Measurements from ENCODE around the gene SYNPR.

Gene SYNPR

GRCh38 chr3:63386568-63386967, 108.5 kb downstream of the SYNPR start:
- H3K4me3 ChIP-seq (ENCODE audit: low read depth, low read length): no peak overlapping the region
- no peaks in the 10 kb centered on the region for H3K9me3 ChIP-seq (ENCODE audit: control insufficient read depth, insufficient read depth, low read length)
- no peaks in the 10 kb centered on the region for H3K27me3 ChIP-seq (ENCODE audit: control insufficient read depth, insufficient read depth, low read length)
- no peak overlapping the region for H3K9ac ChIP-seq (ENCODE audit: low read depth, low read length)
- H3K36me3 ChIP-seq (ENCODE audit: control insufficient read depth, insufficient read depth, low read length): no peaks in the 10 kb centered on the region
- H3K4me1 ChIP-seq (ENCODE audit: control insufficient read depth, insufficient read depth, low read length): no peaks in the 10 kb centered on the region

DNA sequence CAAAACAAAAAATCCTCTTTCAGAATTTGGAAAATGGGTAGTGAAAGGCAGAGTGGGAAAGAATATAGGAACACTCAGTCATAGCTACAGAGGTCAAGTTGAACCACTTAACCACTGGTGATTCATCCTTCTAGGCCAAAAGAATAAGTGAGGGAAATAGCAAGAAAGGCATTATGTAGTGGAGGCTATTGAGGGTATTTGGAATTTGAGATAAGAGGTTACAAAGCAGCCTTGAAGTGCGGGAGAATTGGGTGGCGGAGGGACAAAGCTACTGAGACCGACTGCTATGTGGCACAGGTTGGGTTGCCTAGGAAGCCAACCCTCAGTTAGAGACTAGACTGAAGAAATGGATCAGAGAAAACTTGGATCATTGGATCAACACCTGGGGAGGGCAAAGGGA, 109.5 kb downstream of the SYNPR start:
- Histone ChIP-seq H3K4me1 (ENCODE audit: control insufficient read depth, insufficient read depth, low read length) (no peaks in the 10 kb centered on the region), H3K27me3 (ENCODE audit: control insufficient read depth, insufficient read depth, low read length) (no peaks in the 10 kb centered on the region), H3K36me3 (ENCODE audit: control insufficient read depth, insufficient read depth, low read length) (no peaks in the 10 kb centered on the region), H3K9me3 (ENCODE audit: control insufficient read depth, insufficient read depth, low read length) (no peaks in the 10 kb centered on the region), H3K9ac (ENCODE audit: low read depth, low read length) (no peak overlapping the region), H3K4me3 (ENCODE audit: low read depth, low read length) (no peak overlapping the region)

- no peak overlapping the region for H3K4me3 ChIP-seq (ENCODE audit: low read depth, low read length)
- H3K27me3 ChIP-seq (ENCODE audit: control insufficient read depth, insufficient read depth, low read length): no peaks in the 10 kb centered on the region
- no peaks in the 10 kb centered on the region for H3K9me3 ChIP-seq (ENCODE audit: control insufficient read depth, insufficient read depth, low read length)
- no peaks in the 10 kb centered on the region for H3K36me3 ChIP-seq (ENCODE audit: control insufficient read depth, insufficient read depth, low read length)
- no peaks in the 10 kb centered on the region for H3K4me1 ChIP-seq (ENCODE audit: control insufficient read depth, insufficient read depth, low read length)
- no peak overlapping the region for H3K9ac ChIP-seq (ENCODE audit: low read depth, low read length)
These were observed 112.7 kb downstream of the SYNPR start for GRCh38 chr3:63390710-63391230.

GRCh38 chr3:63395960-63396359, 117.9 kb downstream of the SYNPR start:
- H3K9me3 ChIP-seq (ENCODE audit: control insufficient read depth, insufficient read depth, low read length): no peaks in the 10 kb centered on the region
- no peaks in the 10 kb centered on the region for H3K27me3 ChIP-seq (ENCODE audit: control insufficient read depth, insufficient read depth, low read length)
- no peaks in the 10 kb centered on the region for H3K36me3 ChIP-seq (ENCODE audit: control insufficient read depth, insufficient read depth, low read length)
- H3K4me3 ChIP-seq (ENCODE audit: low read depth, low read length): no peak overlapping the region
- no peak overlapping the region for H3K9ac ChIP-seq (ENCODE audit: low read depth, low read length)
- H3K4me1 ChIP-seq (ENCODE audit: control insufficient read depth, insufficient read depth, low read length): no peaks in the 10 kb centered on the region

- Histone ChIP-seq H3K9me3 (ENCODE audit: control insufficient read depth, insufficient read depth, low read length) (peaks cover 5% of the 10 kb centered on the region), H3K36me3 (ENCODE audit: control insufficient read depth, insufficient read depth, low read length) (no peaks in the 10 kb centered on the region), H3K4me1 (ENCODE audit: control insufficient read depth, insufficient read depth, low read length) (no peaks in the 10 kb centered on the region), H3K27me3 (ENCODE audit: control insufficient read depth, insufficient read depth, low read length) (no peaks in the 10 kb centered on the region), H3K4me3 (ENCODE audit: low read depth, low read length) (no peak overlapping the region), H3K9ac (ENCODE audit: low read depth, low read length) (no peak overlapping the region)
These were observed 122.2 kb downstream of the SYNPR start for GRCh38 chr3:63400246-63400860.

DNA sequence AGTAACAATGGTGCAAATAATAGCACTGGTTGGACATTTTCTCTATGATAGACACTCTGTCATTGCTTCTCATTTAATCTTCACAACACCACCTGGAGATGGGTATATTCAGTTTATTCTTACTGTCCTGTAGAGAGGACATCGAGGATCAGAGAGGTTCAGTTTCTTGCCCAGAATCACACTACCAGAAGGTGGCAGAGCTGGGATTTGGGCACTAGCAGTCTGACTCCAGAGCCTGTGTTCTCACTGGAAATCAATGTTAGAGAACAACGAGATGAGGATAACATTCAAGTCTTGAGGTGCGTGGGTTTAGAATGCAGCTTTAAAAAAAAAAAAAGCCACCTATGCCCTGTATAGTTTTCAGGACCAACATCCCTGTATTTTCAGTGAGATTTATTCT, 127.8 kb downstream of the SYNPR start:
- Histone ChIP-seq H3K4me1 (ENCODE audit: control insufficient read depth, insufficient read depth, low read length) (no peaks in the 10 kb centered on the region), H3K9ac (ENCODE audit: low read depth, low read length) (no peak overlapping the region)

DNA sequence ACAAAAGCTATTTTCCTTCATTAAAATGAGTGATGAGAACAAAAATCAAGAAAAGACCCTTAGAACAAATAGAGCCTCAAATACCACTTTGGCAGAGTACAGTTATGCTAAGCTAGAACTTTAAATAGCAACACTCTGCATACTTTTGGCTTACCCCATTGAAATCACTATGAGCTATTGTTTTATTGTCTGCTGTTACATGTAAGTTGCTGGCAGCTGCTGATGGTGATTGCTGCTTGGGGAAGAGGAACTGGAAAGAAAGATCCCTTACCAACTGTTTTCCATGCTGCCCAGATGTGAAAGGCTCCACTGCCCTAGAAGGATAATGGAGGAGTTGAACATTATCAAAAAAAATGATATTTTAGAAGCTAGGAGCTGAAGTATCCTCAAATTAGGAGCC, 135.4 kb downstream of the SYNPR start:
- Histone ChIP-seq H3K4me1 (ENCODE audit: control insufficient read depth, insufficient read depth, low read length) (peaks cover 17% of the 10 kb centered on the region), H3K36me3 (ENCODE audit: control insufficient read depth, insufficient read depth, low read length) (no peaks in the 10 kb centered on the region), H3K9me3 (ENCODE audit: control insufficient read depth, insufficient read depth, low read length) (no peaks in the 10 kb centered on the region), H3K9ac (ENCODE audit: low read depth, low read length) (no peak overlapping the region), H3K4me3 (ENCODE audit: low read depth, low read length) (no peak overlapping the region), H3K27me3 (ENCODE audit: control insufficient read depth, insufficient read depth, low read length) (no peaks in the 10 kb centered on the region)

More for the DNA sequence above, 127.8 kb downstream of the SYNPR start:
- Histone ChIP-seq H3K36me3 (ENCODE audit: control insufficient read depth, insufficient read depth, low read length) (no peaks in the 10 kb centered on the region), H3K9me3 (ENCODE audit: control insufficient read depth, insufficient read depth, low read length) (peaks cover 5% of the 10 kb centered on the region), H3K27me3 (ENCODE audit: control insufficient read depth, insufficient read depth, low read length) (no peaks in the 10 kb centered on the region), H3K4me3 (ENCODE audit: low read depth, low read length) (no peak overlapping the region)

GRCh38 chr3:63414607-63415006, 136.5 kb downstream of the SYNPR start:
- H3K9ac ChIP-seq (ENCODE audit: low read depth, low read length): no peak overlapping the region
- H3K36me3 ChIP-seq (ENCODE audit: control insufficient read depth, insufficient read depth, low read length): no peaks in the 10 kb centered on the region
- no peaks in the 10 kb centered on the region for H3K9me3 ChIP-seq (ENCODE audit: control insufficient read depth, insufficient read depth, low read length)
- peaks cover 17% of the 10 kb centered on the region for H3K4me1 ChIP-seq (ENCODE audit: control insufficient read depth, insufficient read depth, low read length)
- H3K4me3 ChIP-seq (ENCODE audit: low read depth, low read length): no peak overlapping the region
- no peaks in the 10 kb centered on the region for H3K27me3 ChIP-seq (ENCODE audit: control insufficient read depth, insufficient read depth, low read length)

DNA sequence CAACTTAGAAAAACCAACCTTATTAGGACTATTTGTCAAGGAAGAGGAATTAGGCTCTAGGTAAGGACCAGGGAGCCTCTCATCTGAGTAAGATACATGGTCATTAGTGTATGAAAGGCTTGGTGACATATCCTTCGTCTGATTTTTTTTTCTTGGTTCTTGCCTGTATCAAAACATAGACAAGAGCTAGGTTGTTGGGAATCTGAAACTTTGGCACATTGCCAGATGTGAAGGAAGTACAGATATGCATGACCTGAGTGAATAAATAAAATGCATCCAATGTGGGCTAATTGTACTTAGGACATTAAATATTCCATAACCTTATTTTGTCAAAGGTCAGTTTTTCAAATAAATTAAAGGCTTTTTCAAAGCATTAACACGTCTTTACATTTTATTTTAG, 151.8 kb downstream of the SYNPR start:
- no peak overlapping the region for H3K9ac ChIP-seq (ENCODE audit: low read depth, low read length)
- no peaks in the 10 kb centered on the region for H3K27me3 ChIP-seq (ENCODE audit: control insufficient read depth, insufficient read depth, low read length)
- peaks cover 3% of the 10 kb centered on the region for H3K4me1 ChIP-seq (ENCODE audit: control insufficient read depth, insufficient read depth, low read length)
- H3K36me3 ChIP-seq (ENCODE audit: control insufficient read depth, insufficient read depth, low read length): no peaks in the 10 kb centered on the region
- H3K9me3 ChIP-seq (ENCODE audit: control insufficient read depth, insufficient read depth, low read length): no peaks in the 10 kb centered on the region
- no peak overlapping the region for H3K4me3 ChIP-seq (ENCODE audit: low read depth, low read length)

DNA sequence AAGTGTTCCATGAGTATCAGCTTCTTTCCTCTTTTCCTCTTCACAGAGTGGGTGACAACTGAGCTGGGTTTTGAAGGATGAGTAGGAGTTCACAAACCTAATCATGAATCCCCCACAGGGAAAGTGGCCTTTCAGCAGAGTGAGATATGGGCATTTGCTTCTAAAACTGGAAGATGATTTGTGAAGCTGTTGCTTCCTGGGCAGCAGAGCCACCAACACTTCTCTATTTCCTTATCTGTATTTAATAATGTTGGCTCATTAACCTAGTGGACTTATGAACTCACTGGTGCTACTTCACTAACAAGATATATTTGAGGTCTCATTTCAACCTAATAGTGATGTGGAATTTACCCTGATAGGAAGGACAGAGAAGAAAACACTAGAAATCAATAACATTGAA, 152.8 kb downstream of the SYNPR start:
- no peaks in the 10 kb centered on the region for H3K9me3 ChIP-seq (ENCODE audit: control insufficient read depth, insufficient read depth, low read length)
- peaks cover 3% of the 10 kb centered on the region for H3K4me1 ChIP-seq (ENCODE audit: control insufficient read depth, insufficient read depth, low read length)
- no peak overlapping the region for H3K9ac ChIP-seq (ENCODE audit: low read depth, low read length)
- no peak overlapping the region for H3K4me3 ChIP-seq (ENCODE audit: low read depth, low read length)
- no peaks in the 10 kb centered on the region for H3K36me3 ChIP-seq (ENCODE audit: control insufficient read depth, insufficient read depth, low read length)
- H3K27me3 ChIP-seq (ENCODE audit: control insufficient read depth, insufficient read depth, low read length): no peaks in the 10 kb centered on the region

DNA sequence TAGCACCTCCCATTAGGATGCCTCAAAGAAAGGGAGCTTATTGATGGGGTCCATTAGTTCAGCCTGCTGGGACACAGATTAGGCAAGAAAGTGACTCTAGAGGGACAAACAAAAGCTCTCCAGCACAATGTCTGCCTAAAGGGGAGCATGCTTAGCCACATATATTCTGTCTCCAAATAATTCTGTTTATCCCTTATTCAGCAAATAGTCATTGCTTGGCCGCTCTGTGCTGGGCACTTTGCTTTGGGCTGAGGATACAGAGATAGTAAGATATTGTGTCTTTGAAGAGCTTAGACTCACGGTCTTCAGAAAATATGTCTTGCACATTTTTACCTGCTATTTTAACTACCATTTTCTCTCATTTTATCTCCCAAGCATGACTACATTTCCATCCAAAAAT, 159.8 kb downstream of the SYNPR start:
- Histone ChIP-seq H3K4me1 (ENCODE audit: control insufficient read depth, insufficient read depth, low read length) (peaks cover 16% of the 10 kb centered on the region), H3K36me3 (ENCODE audit: control insufficient read depth, insufficient read depth, low read length) (no peaks in the 10 kb centered on the region), H3K9ac (ENCODE audit: low read depth, low read length) (no peak overlapping the region)

GRCh38 chr3:63438826-63439371, 160.8 kb downstream of the SYNPR start:
- Histone ChIP-seq H3K36me3 (ENCODE audit: control insufficient read depth, insufficient read depth, low read length) (no peaks in the 10 kb centered on the region), H3K9me3 (ENCODE audit: control insufficient read depth, insufficient read depth, low read length) (no peaks in the 10 kb centered on the region), H3K27me3 (ENCODE audit: control insufficient read depth, insufficient read depth, low read length) (no peaks in the 10 kb centered on the region), H3K9ac (ENCODE audit: low read depth, low read length) (no peak overlapping the region), H3K4me1 (ENCODE audit: control insufficient read depth, insufficient read depth, low read length) (peaks cover 27% of the 10 kb centered on the region), H3K4me3 (ENCODE audit: low read depth, low read length) (no peak overlapping the region)

More for the DNA sequence above, 159.8 kb downstream of the SYNPR start:
- Histone ChIP-seq H3K4me3 (ENCODE audit: low read depth, low read length) (no peak overlapping the region), H3K27me3 (ENCODE audit: control insufficient read depth, insufficient read depth, low read length) (no peaks in the 10 kb centered on the region), H3K9me3 (ENCODE audit: control insufficient read depth, insufficient read depth, low read length) (no peaks in the 10 kb centered on the region)
